Keratinocyte (primary cell): Measurements from ENCODE around the gene NECAB3. TPM values are rescaled to one million over a fixed set of nuclear protein-coding genes. Genes with fewer than 3 reads are reported as not detected.
"Not testable (repeated sequence)": the region's sequence is repeated elsewhere in the genome, so short reads cannot be mapped to it uniquely, and the experiment has no call there.

Experiments
- DNase-seq: peaks from one replicate; pipeline ENCODE4 v3.0.0-alpha.2; 2011; ENCODE audit warnings: low read depth, missing footprints, low spot score
- FAIRE-seq: peaks from 2 replicates; lab custom pipeline; 2011; peaks lifted over from hg19 to GRCh38; lab: Jason Lieb, UNC
- H2AFZ ChIP-seq: 2 replicates; pipeline ENCODE4 v1.6.0; 2012; ENCODE audit warnings: low read length, control low read depth, inconsistent platforms; ENCODE audit not compliant: control insufficient read depth
- H3K27ac ChIP-seq: 2 replicates; pipeline ENCODE4 v1.5.1; 2011; ENCODE audit warnings: low read length; ENCODE audit not compliant: control insufficient read depth, insufficient read depth
- H3K27me3 ChIP-seq: 3 replicates; pipeline ENCODE4 v1.6.0; 2011; ENCODE audit warnings: low read length; ENCODE audit not compliant: control insufficient read depth, insufficient read depth; ENCODE audit errors: extremely low read depth
- H3K36me3 ChIP-seq, 2 experiments: 2 replicates in 1 of 2; 3 replicates in 1 of 2; pipeline ENCODE4 v1.5.1; 2011; ENCODE audit warnings: low read length in 2 of 2, mild to moderate bottlenecking in 1 of 2; ENCODE audit not compliant: control insufficient read depth in 2 of 2, insufficient read depth in 2 of 2; ENCODE audit errors: extremely low read depth in 1 of 2
- H3K4me1 ChIP-seq: 3 replicates; pipeline ENCODE4 v1.5.1; 2011; ENCODE audit warnings: low read length; ENCODE audit not compliant: control insufficient read depth, insufficient read depth; ENCODE audit errors: extremely low read depth
- H3K4me2 ChIP-seq: 3 replicates; pipeline ENCODE4 v1.6.0; 2011; ENCODE audit warnings: low read depth, low read length; ENCODE audit not compliant: control insufficient read depth, insufficient read depth; ENCODE audit errors: extremely low read depth
- H3K4me3 ChIP-seq, 3 experiments: fragments of 200-600 bp in 1 of 3; sonication (generic) in 1 of 3; 2 replicates in 2 of 3; 3 replicates in 1 of 3; pipeline ENCODE4 v1.5.1; 2011 to 2016; ENCODE audit warnings: low read length in 3 of 3, mild to moderate bottlenecking in 3 of 3, control low read depth in 2 of 3, inconsistent platforms in 1 of 3, low read depth in 1 of 3, mixed read lengths in 1 of 3, mixed run types in 1 of 3, moderate library complexity in 1 of 3; ENCODE audit not compliant: control insufficient read depth in 2 of 3, insufficient read depth in 2 of 3; ENCODE audit errors: extremely low read depth in 1 of 3
- H3K79me2 ChIP-seq: 2 replicates; pipeline ENCODE4 v1.6.0; 2012; ENCODE audit warnings: low read length; ENCODE audit not compliant: control insufficient read depth, insufficient read depth
- H3K9ac ChIP-seq: 3 replicates; pipeline ENCODE4 v1.6.0; 2011; ENCODE audit warnings: low read length; ENCODE audit not compliant: control insufficient read depth, insufficient read depth; ENCODE audit errors: extremely low read depth
- H3K9me1 ChIP-seq: 3 replicates; pipeline ENCODE4 v1.6.0; 2011; ENCODE audit warnings: low read length; ENCODE audit not compliant: control insufficient read depth, insufficient read depth; ENCODE audit errors: extremely low read depth
- H3K9me3 ChIP-seq: 2 replicates; pipeline ENCODE4 v1.5.1; 2012; ENCODE audit warnings: low read depth, low read length; ENCODE audit not compliant: control insufficient read depth
- H4K20me1 ChIP-seq: 3 replicates; pipeline ENCODE4 v1.6.0; 2011; ENCODE audit warnings: low read length; ENCODE audit not compliant: control insufficient read depth, insufficient read depth; ENCODE audit errors: extremely low read depth
- CTCF ChIP-seq, 3 experiments: IDR thresholded peaks in 1 of 3; conservative IDR thresholded peaks in 1 of 3; optimal IDR thresholded peaks in 1 of 3; 2 replicates in 2 of 3; 3 replicates in 1 of 3; pipeline versions ENCODE3 to v1.5.1; 2011; ENCODE audit warnings: low read length in 3 of 3, mild to moderate bottlenecking in 3 of 3, moderate library complexity in 2 of 3, control low read depth in 1 of 3, inconsistent platforms in 1 of 3; ENCODE audit not compliant: insufficient read depth in 2 of 3; ENCODE audit errors: extremely low read depth in 1 of 3
- EZH2 ChIP-seq: IDR thresholded peaks from one replicate; pipeline ENCODE4 v1.6.1; 2012; ENCODE audit warnings: inconsistent platforms, mild to moderate bottlenecking, low read length, moderate library complexity
- dilution Hi-C: fragments of 300-500 bp; cut with MboI; formaldehyde crosslinking; loops from one replicate; pipeline ENCODE4 v1.7.0; 2020; ENCODE audit warnings: low sequenced_read_pairs; ENCODE audit not compliant: extremely low pct_ligation_motif_present
- polyA plus RNA-seq, 5 experiments: library from polyadenylated mRNA; depleted of rRNA in 3 of 5; stranded (reverse) in 3 of 5; stranded (forward) in 1 of 5; unstranded in 1 of 5; fragments of >200 nt; gene quantifications; 1 replicate in 1 of 5; 2 replicates in 3 of 5; 3 replicates in 1 of 5; pipeline versions ENCODE4 v1.2.1 to v1.2.3, GENCODE V29; 2011 to 2012; ENCODE audit warnings: missing spikeins in 2 of 5, low read depth in 1 of 5, low replicate concordance in 1 of 5

Gene NECAB3
- polyA plus RNA-seq, 1 donor (not counting 4 experiments of a cell fraction or from before 2014, with no cell fraction given): 4.6 TPM

GRCh38 chr20:33635341-33635740 lies 38.9 kb downstream of the NECAB3 start:
- Histone ChIP-seq H3K9me1 (peaks cover 2% of the 10 kb centered on the region), H3K36me3 (peaks cover 0 to 23% of the 10 kb centered on the region in 2 experiments), H3K4me1 (no peaks in the 10 kb centered on the region), H2AFZ (no peak overlapping the region), H3K4me3 (no peak overlapping the region), H3K4me2 (no peak overlapping the region), H3K9ac (no peak overlapping the region), H3K27ac (no peak overlapping the region), H3K79me2 (no peaks in the 10 kb centered on the region), H3K9me3 (no peaks in the 10 kb centered on the region), H4K20me1 (no peaks in the 10 kb centered on the region), H3K27me3 (no peaks in the 10 kb centered on the region)
- TF ChIP-seq EZH2 (no peak), CTCF (optimal IDR thresholded peaks at IDR 0.05 in 1 of 3, IDR thresholded peaks at IDR 0.05 in 1 of 3, conservative IDR thresholded peaks at IDR 0.05 in 1 of 3; ENCODE audit: extremely low read depth in 1 of 3, insufficient read depth in 2 of 3, low read length in 3 of 3) (no peak)
- FAIRE-seq (no peak), DNase-seq (no peak)
- dilution Hi-C loops: no loop called here

- H3K4me2 ChIP-seq, dilution Hi-C loops, DNase-seq, H3K9me1 ChIP-seq, H4K20me1 ChIP-seq, H3K9ac ChIP-seq, FAIRE-seq, H3K4me1 ChIP-seq, H2AFZ ChIP-seq, H3K4me3 ChIP-seq, H3K27ac ChIP-seq, H3K27me3 ChIP-seq, H3K79me2 ChIP-seq, H3K9me3 ChIP-seq: not testable (repeated sequence)
- peaks cover 13% of the 10 kb centered on the region in 2 experiments for H3K36me3 ChIP-seq
These were observed 42.3 kb downstream of the NECAB3 start for GRCh38 chr20:33631910-33632309.

DNA sequence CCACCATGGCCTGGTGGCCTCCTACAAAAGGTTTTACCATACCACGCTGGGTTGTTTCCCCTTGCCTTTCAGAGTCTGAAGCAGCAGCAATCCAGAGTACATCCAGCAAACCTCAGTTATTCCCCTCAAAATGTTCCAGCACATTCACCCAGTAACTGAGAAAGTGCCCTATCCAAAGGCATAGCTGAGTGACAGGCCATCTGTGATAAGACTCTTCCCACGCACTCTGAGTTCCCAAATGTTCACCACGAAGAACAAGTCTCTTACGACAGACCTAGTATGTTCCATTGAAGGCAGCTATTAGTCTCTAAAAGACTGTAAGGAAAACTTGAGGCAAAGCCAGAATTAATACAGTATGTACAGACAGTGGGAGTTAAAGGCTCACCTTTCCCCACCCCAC lies 43.7 kb downstream of the NECAB3 start:
- TF ChIP-seq EZH2 (no peak), CTCF (optimal IDR thresholded peaks at IDR 0.05 in 1 of 3, IDR thresholded peaks at IDR 0.05 in 1 of 3, conservative IDR thresholded peaks at IDR 0.05 in 1 of 3; ENCODE audit: extremely low read depth in 1 of 3, insufficient read depth in 2 of 3, low read length in 3 of 3) (no peak)

More for the DNA sequence above, 43.7 kb downstream of the NECAB3 start:
- no peak for DNase-seq
- no peaks in the 10 kb centered on the region for H3K9me1 ChIP-seq
- no peak overlapping the region for H2AFZ ChIP-seq
- no peak overlapping the region for H3K9ac ChIP-seq
- H3K36me3 ChIP-seq: peaks cover 11 to 19% of the 10 kb centered on the region in 2 experiments
- no peaks in the 10 kb centered on the region for H3K4me1 ChIP-seq
- dilution Hi-C loops: no loop called here
- H4K20me1 ChIP-seq: no peaks in the 10 kb centered on the region
- H3K4me2 ChIP-seq: no peak overlapping the region
- H3K79me2 ChIP-seq: no peaks in the 10 kb centered on the region
- no peaks in the 10 kb centered on the region for H3K9me3 ChIP-seq
- no peaks in the 10 kb centered on the region for H3K27me3 ChIP-seq
- FAIRE-seq: no peak
- H3K27ac ChIP-seq: no peak overlapping the region
- no peak overlapping the region for H3K4me3 ChIP-seq
